HG03460 (cell line): ENCODE results near the gene LRRFIP2.
"Not testable (repeated sequence)": the region's sequence is repeated elsewhere in the genome, so short reads cannot be mapped to it uniquely, and the experiment has no call there.

Experiments used
- ATAC-seq: cut with Tn5 transposase; IDR thresholded peaks from one replicate; pipeline ENCODE4 v1.9.1; 2021; ENCODE audit not compliant: unreplicated experiment

The LRRFIP2 gene

GRCh38 chr3:37189109-37189508, 14.7 kb upstream of the LRRFIP2 start:
- no peak for ATAC-seq

- no peak for ATAC-seq
Observed at GRCh38 chr3:37183976-37184375, 9.6 kb upstream of the LRRFIP2 start.

GRCh38 chr3:37183375-37183831, 9.0 kb upstream of the LRRFIP2 start:
- no peak for ATAC-seq

- ATAC-seq, result no peak
Observed at GRCh38 chr3:37182816-37183215, 8.4 kb upstream of the LRRFIP2 start.

GRCh38 chr3:37181756-37182155, 7.4 kb upstream of the LRRFIP2 start:
- no peak for ATAC-seq

- ATAC-seq, result no peak
Observed at GRCh38 chr3:37179144-37179967, 5.0 kb upstream of the LRRFIP2 start.

- ATAC-seq, result no peak
Observed at GRCh38 chr3:37173806-37174205, 576 bp downstream of the LRRFIP2 start.

GRCh38 chr3:37171144-37171543, 3.2 kb downstream of the LRRFIP2 start:
- ATAC-seq, result no peak

GRCh38 chr3:37170513-37170912, 3.9 kb downstream of the LRRFIP2 start:
- no peak for ATAC-seq

- no peak for ATAC-seq
Observed at GRCh38 chr3:37170060-37170459, 4.3 kb downstream of the LRRFIP2 start.

GRCh38 chr3:37168896-37169295, 5.5 kb downstream of the LRRFIP2 start:
- no peak for ATAC-seq

- no peak for ATAC-seq
Observed at GRCh38 chr3:37163262-37164015, 10.9 kb downstream of the LRRFIP2 start.

- ATAC-seq, result peak; percentile 83
Observed at GRCh38 chr3:37162501-37163245, 11.7 kb downstream of the LRRFIP2 start.

- ATAC-seq, result no peak
Observed at GRCh38 chr3:37161351-37161750, 13.0 kb downstream of the LRRFIP2 start.

- ATAC-seq, result no peak
Observed at GRCh38 chr3:37155782-37156181, 18.6 kb downstream of the LRRFIP2 start.

GRCh38 chr3:37154668-37155314, 19.6 kb downstream of the LRRFIP2 start:
- no peak for ATAC-seq

- no peak for ATAC-seq
Observed at GRCh38 chr3:37150621-37151020, 23.8 kb downstream of the LRRFIP2 start.

GRCh38 chr3:37149257-37149656, 25.1 kb downstream of the LRRFIP2 start:
- no peak for ATAC-seq

GRCh38 chr3:37148208-37148607, 26.2 kb downstream of the LRRFIP2 start:
- no peak for ATAC-seq

GRCh38 chr3:37147666-37148065, 26.7 kb downstream of the LRRFIP2 start:
- no peak for ATAC-seq

GRCh38 chr3:37146927-37147326, 27.5 kb downstream of the LRRFIP2 start:
- not testable (repeated sequence) for ATAC-seq
